ENCODE results near the gene FAM169A.
A peak's percentile ranks its signal among the peaks of the same experiment; 100 is the strongest.
"Not testable (repeated sequence)": the region's sequence is repeated elsewhere in the genome, so short reads cannot be mapped to it uniquely, and the experiment has no call there.

The FAM169A gene

GRCh38 chr5:74870299-74871067 is 4.3 kb upstream of the FAM169A start:
- Histone ChIP-seq H3K4me3 (ENCODE audit: insufficient read depth, low read depth, low read length) (no peak overlapping the region), H3K9me3 (ENCODE audit: control insufficient read depth, low read length) (no peaks in the 10 kb centered on the region), H3K27me3 (ENCODE audit: control insufficient read depth, insufficient read depth, low read length, poor library complexity, severe bottlenecking) (peaks cover 13% of the 10 kb centered on the region), H3K27ac (ENCODE audit: insufficient read depth, low read depth, low read length, poor library complexity, severe bottlenecking) (no peak overlapping the region), H3K4me1 (ENCODE audit: control insufficient read depth, insufficient read depth, low read length) (no peaks in the 10 kb centered on the region), H3K36me3 (ENCODE audit: control insufficient read depth, insufficient read depth, low read length) (no peaks in the 10 kb centered on the region)
- 98 to 100% methylated on average over 2 of the region's 3 CpGs for whole genome bisulfite sequencing, 2 experiments

GRCh38 chr5:74869414-74869813 is 3.2 kb upstream of the FAM169A start:
- H3K4me3 ChIP-seq (ENCODE audit: insufficient read depth, low read depth, low read length); H3K9me3 ChIP-seq (ENCODE audit: control insufficient read depth, low read length); H3K36me3 ChIP-seq (ENCODE audit: control insufficient read depth, insufficient read depth, low read length); H3K27ac ChIP-seq (ENCODE audit: insufficient read depth, low read depth, low read length, poor library complexity, severe bottlenecking); H3K4me1 ChIP-seq (ENCODE audit: control insufficient read depth, insufficient read depth, low read length): not testable (repeated sequence)
- peaks cover 24% of the 10 kb centered on the region for H3K27me3 ChIP-seq (ENCODE audit: control insufficient read depth, insufficient read depth, low read length, poor library complexity, severe bottlenecking)
- 92 to 95% methylated on average over 10 of the region's 10 CpGs for WGBS, 2 experiments

GRCh38 chr5:74866596-74867162 is 492 bp upstream of the FAM169A start:
- Histone ChIP-seq H3K9me3 (ENCODE audit: control insufficient read depth, low read length) (no peaks in the 10 kb centered on the region), H3K4me1 (ENCODE audit: control insufficient read depth, insufficient read depth, low read length) (peaks cover 7% of the 10 kb centered on the region), H3K27me3 (ENCODE audit: control insufficient read depth, insufficient read depth, low read length, poor library complexity, severe bottlenecking) (peaks cover 24% of the 10 kb centered on the region), H3K36me3 (ENCODE audit: control insufficient read depth, insufficient read depth, low read length) (no peaks in the 10 kb centered on the region), H3K27ac (ENCODE audit: insufficient read depth, low read depth, low read length, poor library complexity, severe bottlenecking) (no peak overlapping the region), H3K4me3 (ENCODE audit: insufficient read depth, low read depth, low read length) (peak overlapping the region; percentile 64)
- 1% methylated on average over 37 of the region's 37 CpGs for WGBS, 2 experiments

- Histone ChIP-seq H3K27me3 (ENCODE audit: control insufficient read depth, insufficient read depth, low read length, poor library complexity, severe bottlenecking) (peaks cover 24% of the 10 kb centered on the region), H3K4me1 (ENCODE audit: control insufficient read depth, insufficient read depth, low read length) (peaks cover 7% of the 10 kb centered on the region), H3K27ac (ENCODE audit: insufficient read depth, low read depth, low read length, poor library complexity, severe bottlenecking) (peak overlapping the region; percentile 64), H3K9me3 (ENCODE audit: control insufficient read depth, low read length) (no peaks in the 10 kb centered on the region), H3K4me3 (ENCODE audit: insufficient read depth, low read depth, low read length) (peak overlapping the region; percentile 64), H3K36me3 (ENCODE audit: control insufficient read depth, insufficient read depth, low read length) (no peaks in the 10 kb centered on the region)
- 1% methylated on average over 23 of the region's 23 CpGs for WGBS, 2 experiments
Measured at GRCh38 chr5:74865256-74865803, 857 bp downstream of the FAM169A start.

- 22 to 24% methylated on average over 8 of the region's 8 CpGs for WGBS, 2 experiments
- H3K27ac ChIP-seq (ENCODE audit: insufficient read depth, low read depth, low read length, poor library complexity, severe bottlenecking) = no peak overlapping the region
- H3K9me3 ChIP-seq (ENCODE audit: control insufficient read depth, low read length) = no peaks in the 10 kb centered on the region
- peak overlapping the region; percentile 64 for H3K4me3 ChIP-seq (ENCODE audit: insufficient read depth, low read depth, low read length)
- H3K4me1 ChIP-seq (ENCODE audit: control insufficient read depth, insufficient read depth, low read length) = peaks cover 7% of the 10 kb centered on the region
- no peaks in the 10 kb centered on the region for H3K36me3 ChIP-seq (ENCODE audit: control insufficient read depth, insufficient read depth, low read length)
- peaks cover 24% of the 10 kb centered on the region for H3K27me3 ChIP-seq (ENCODE audit: control insufficient read depth, insufficient read depth, low read length, poor library complexity, severe bottlenecking)
Measured at GRCh38 chr5:74864823-74865222, 1.4 kb downstream of the FAM169A start.

- 83% methylated on average over 2 of the region's 2 CpGs; no CpG with 5 or more reads in 1 of the 2 experiments for WGBS, 2 experiments
- Histone ChIP-seq H3K36me3 (ENCODE audit: control insufficient read depth, insufficient read depth, low read length) (no peaks in the 10 kb centered on the region), H3K4me3 (ENCODE audit: insufficient read depth, low read depth, low read length) (no peak overlapping the region), H3K4me1 (ENCODE audit: control insufficient read depth, insufficient read depth, low read length) (peaks cover 7% of the 10 kb centered on the region), H3K27me3 (ENCODE audit: control insufficient read depth, insufficient read depth, low read length, poor library complexity, severe bottlenecking) (peaks cover 24% of the 10 kb centered on the region), H3K27ac (ENCODE audit: insufficient read depth, low read depth, low read length, poor library complexity, severe bottlenecking) (no peak overlapping the region), H3K9me3 (ENCODE audit: control insufficient read depth, low read length) (no peaks in the 10 kb centered on the region)
Measured at GRCh38 chr5:74863726-74864125, 2.5 kb downstream of the FAM169A start.

GRCh38 chr5:74862221-74862620 is 4.0 kb downstream of the FAM169A start:
- Histone ChIP-seq H3K9me3 (ENCODE audit: control insufficient read depth, low read length) (no peaks in the 10 kb centered on the region), H3K27ac (ENCODE audit: insufficient read depth, low read depth, low read length, poor library complexity, severe bottlenecking) (no peak overlapping the region), H3K4me3 (ENCODE audit: insufficient read depth, low read depth, low read length) (no peak overlapping the region), H3K27me3 (ENCODE audit: control insufficient read depth, insufficient read depth, low read length, poor library complexity, severe bottlenecking) (peaks cover 22% of the 10 kb centered on the region), H3K36me3 (ENCODE audit: control insufficient read depth, insufficient read depth, low read length) (no peaks in the 10 kb centered on the region), H3K4me1 (ENCODE audit: control insufficient read depth, insufficient read depth, low read length) (peaks cover 7% of the 10 kb centered on the region)
- WGBS, 2 experiments = 90 to 97% methylated on average over 2 of the region's 2 CpGs

- 92 to 96% methylated on average over 7 of the region's 7 CpGs for WGBS, 2 experiments
- H3K36me3 ChIP-seq (ENCODE audit: control insufficient read depth, insufficient read depth, low read length); H3K27me3 ChIP-seq (ENCODE audit: control insufficient read depth, insufficient read depth, low read length, poor library complexity, severe bottlenecking); H3K4me1 ChIP-seq (ENCODE audit: control insufficient read depth, insufficient read depth, low read length); H3K9me3 ChIP-seq (ENCODE audit: control insufficient read depth, low read length); H3K4me3 ChIP-seq (ENCODE audit: insufficient read depth, low read depth, low read length); H3K27ac ChIP-seq (ENCODE audit: insufficient read depth, low read depth, low read length, poor library complexity, severe bottlenecking): not testable (repeated sequence)
Measured at GRCh38 chr5:74856975-74857374, 9.2 kb downstream of the FAM169A start.

- H3K27ac ChIP-seq (ENCODE audit: insufficient read depth, low read depth, low read length, poor library complexity, severe bottlenecking) = no peak overlapping the region
- WGBS, 2 experiments = 93 to 100% methylated on average over 2 of the region's 2 CpGs
- H3K9me3 ChIP-seq (ENCODE audit: control insufficient read depth, low read length) = no peaks in the 10 kb centered on the region
- H3K4me1 ChIP-seq (ENCODE audit: control insufficient read depth, insufficient read depth, low read length) = no peaks in the 10 kb centered on the region
- H3K27me3 ChIP-seq (ENCODE audit: control insufficient read depth, insufficient read depth, low read length, poor library complexity, severe bottlenecking) = no peaks in the 10 kb centered on the region
- H3K4me3 ChIP-seq (ENCODE audit: insufficient read depth, low read depth, low read length) = no peak overlapping the region
- no peaks in the 10 kb centered on the region for H3K36me3 ChIP-seq (ENCODE audit: control insufficient read depth, insufficient read depth, low read length)
Measured at GRCh38 chr5:74853256-74853655, 12.9 kb downstream of the FAM169A start.

GRCh38 chr5:74851684-74852353 is 14.4 kb downstream of the FAM169A start:
- WGBS, 2 experiments = 93% methylated on average over 3 to 4 of the region's 4 CpGs
- no peak overlapping the region for H3K4me3 ChIP-seq (ENCODE audit: insufficient read depth, low read depth, low read length)
- no peaks in the 10 kb centered on the region for H3K36me3 ChIP-seq (ENCODE audit: control insufficient read depth, insufficient read depth, low read length)
- no peak overlapping the region for H3K27ac ChIP-seq (ENCODE audit: insufficient read depth, low read depth, low read length, poor library complexity, severe bottlenecking)
- H3K4me1 ChIP-seq (ENCODE audit: control insufficient read depth, insufficient read depth, low read length) = no peaks in the 10 kb centered on the region
- H3K9me3 ChIP-seq (ENCODE audit: control insufficient read depth, low read length) = no peaks in the 10 kb centered on the region
- no peaks in the 10 kb centered on the region for H3K27me3 ChIP-seq (ENCODE audit: control insufficient read depth, insufficient read depth, low read length, poor library complexity, severe bottlenecking)

All from ectodermal cell (in vitro differentiated cells).